T-helper 1 cell treated with Interleukin-12 subunit alpha and Interleukin-12 subunit beta and Interleukin-4 antibody, amounts not matched to agents 30 μg/mL and 1 μg/mL, for 36 hours (primary cell): ENCODE results near the gene DRC1.

Source experiments
- H3K27ac Mint-ChIP-seq: one replicate; pipeline ENCODE4 v1.8.0; 2021; ENCODE audit warnings: mild to moderate bottlenecking, mixed read lengths
- H3K27me3 Mint-ChIP-seq: one replicate; pipeline ENCODE4 v1.8.0; 2021; ENCODE audit warnings: low read depth, mixed read lengths
- H3K36me3 Mint-ChIP-seq: one replicate; pipeline ENCODE4 v1.8.0; 2021; ENCODE audit warnings: low read depth, mixed read lengths
- H3K4me1 Mint-ChIP-seq: one replicate; pipeline ENCODE4 v1.8.0; 2021; ENCODE audit warnings: low read depth, mixed read lengths
- H3K4me3 Mint-ChIP-seq: one replicate; pipeline ENCODE4 v1.8.0; 2021; ENCODE audit warnings: mild to moderate bottlenecking, moderate library complexity, mixed read lengths
- H3K9me3 Mint-ChIP-seq: one replicate; pipeline ENCODE4 v1.8.0; 2021; ENCODE audit warnings: mixed read lengths

Gene DRC1

DNA sequence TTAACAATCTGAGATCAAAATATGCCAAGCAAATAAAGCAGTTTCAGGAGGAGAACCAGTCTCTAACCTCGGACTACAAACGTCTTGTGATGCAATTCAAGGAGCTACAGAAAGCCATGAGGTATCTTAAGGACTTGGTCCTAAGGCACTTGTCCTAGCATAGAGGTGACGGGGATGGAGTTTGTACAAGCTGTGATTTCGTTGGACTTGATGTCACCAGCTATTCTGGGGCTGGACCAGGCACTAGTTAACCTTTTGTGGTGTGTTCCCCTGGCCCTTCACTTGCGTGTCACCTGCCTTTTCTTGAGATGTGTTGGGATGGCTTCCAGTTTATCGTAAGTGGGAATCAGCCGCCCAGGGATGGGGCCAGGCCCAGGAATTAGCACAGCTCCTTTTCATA lies 42.5 kb downstream of the DRC1 start:
- Mint-ChIP-seq H3K27ac (no peak overlapping the region), H3K4me3 (no peak overlapping the region), H3K27me3 (peaks cover 9% of the 10 kb centered on the region), H3K9me3 (no peaks in the 10 kb centered on the region), H3K4me1 (no peaks in the 10 kb centered on the region), H3K36me3 (no peaks in the 10 kb centered on the region)

DNA sequence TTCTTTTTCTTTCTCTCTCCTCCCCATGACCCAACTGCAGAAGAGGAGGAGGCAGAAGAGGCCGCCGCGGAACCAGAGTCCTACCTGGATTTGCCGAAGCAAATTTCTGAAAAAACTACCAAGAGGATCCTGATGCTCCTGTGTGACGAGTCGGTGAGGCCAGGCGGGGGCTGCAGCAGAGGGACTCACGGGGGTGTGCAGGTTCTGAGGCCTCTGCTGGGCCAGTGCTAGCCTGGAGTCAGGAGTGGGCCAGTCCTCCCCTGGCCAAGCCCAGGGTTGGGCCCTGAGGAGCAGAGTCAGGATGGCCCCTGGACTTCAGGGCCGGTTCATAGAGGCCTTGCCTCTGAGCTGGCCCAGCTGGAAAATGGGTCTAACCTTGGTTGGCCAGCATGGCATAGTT lies 46.9 kb downstream of the DRC1 start:
- Mint-ChIP-seq H3K27ac (no peak overlapping the region), H3K36me3 (no peaks in the 10 kb centered on the region)

DNA sequence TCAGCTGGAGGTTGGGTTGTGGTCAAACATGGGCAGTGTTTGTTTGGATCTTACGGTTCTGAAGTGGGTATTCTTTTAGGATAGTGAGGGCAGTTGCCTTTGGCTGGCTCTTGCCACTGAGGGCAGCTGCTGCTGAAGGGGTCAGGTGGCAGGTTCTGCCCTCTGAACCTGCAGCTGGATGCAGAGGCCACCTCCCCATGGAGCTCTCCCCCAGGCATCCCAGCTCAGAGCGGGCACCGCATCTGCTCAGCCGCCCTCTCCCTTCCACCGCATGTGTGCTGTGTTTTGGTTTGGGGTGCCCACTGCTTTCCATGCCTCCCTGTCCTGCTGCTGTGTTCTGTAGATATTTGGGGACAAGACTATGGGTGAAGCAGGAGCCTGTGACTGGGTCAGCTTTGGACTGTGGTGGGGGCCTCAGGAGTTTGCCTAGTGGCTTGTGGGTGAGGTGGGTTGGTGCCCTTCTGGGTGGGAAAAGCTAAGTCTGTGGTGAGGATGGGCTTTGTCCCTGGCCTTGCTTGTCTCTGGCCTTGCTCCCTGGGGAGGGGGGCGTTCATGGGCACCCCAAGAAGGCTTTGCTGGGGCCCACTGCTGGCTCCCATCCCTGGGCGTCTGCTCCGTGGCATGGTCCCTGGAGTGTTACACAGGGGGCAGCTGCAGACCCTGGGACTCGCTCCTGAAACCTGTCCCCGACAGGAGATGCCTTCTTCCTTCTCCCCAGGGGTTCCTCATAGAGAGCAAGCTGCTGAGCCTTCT lies 47.7 kb downstream of the DRC1 start:
- H3K27ac Mint-ChIP-seq, result no peak overlapping the region
- H3K4me1 Mint-ChIP-seq, result no peaks in the 10 kb centered on the region
- H3K36me3 Mint-ChIP-seq, result no peaks in the 10 kb centered on the region
- H3K9me3 Mint-ChIP-seq, result no peaks in the 10 kb centered on the region
- no peak overlapping the region for H3K4me3 Mint-ChIP-seq
- peaks cover 4% of the 10 kb centered on the region for H3K27me3 Mint-ChIP-seq

More for the DNA sequence above, 46.9 kb downstream of the DRC1 start:
- no peaks in the 10 kb centered on the region for H3K4me1 Mint-ChIP-seq
- no peak overlapping the region for H3K4me3 Mint-ChIP-seq
- H3K27me3 Mint-ChIP-seq, result peaks cover 4% of the 10 kb centered on the region
- no peaks in the 10 kb centered on the region for H3K9me3 Mint-ChIP-seq

DNA sequence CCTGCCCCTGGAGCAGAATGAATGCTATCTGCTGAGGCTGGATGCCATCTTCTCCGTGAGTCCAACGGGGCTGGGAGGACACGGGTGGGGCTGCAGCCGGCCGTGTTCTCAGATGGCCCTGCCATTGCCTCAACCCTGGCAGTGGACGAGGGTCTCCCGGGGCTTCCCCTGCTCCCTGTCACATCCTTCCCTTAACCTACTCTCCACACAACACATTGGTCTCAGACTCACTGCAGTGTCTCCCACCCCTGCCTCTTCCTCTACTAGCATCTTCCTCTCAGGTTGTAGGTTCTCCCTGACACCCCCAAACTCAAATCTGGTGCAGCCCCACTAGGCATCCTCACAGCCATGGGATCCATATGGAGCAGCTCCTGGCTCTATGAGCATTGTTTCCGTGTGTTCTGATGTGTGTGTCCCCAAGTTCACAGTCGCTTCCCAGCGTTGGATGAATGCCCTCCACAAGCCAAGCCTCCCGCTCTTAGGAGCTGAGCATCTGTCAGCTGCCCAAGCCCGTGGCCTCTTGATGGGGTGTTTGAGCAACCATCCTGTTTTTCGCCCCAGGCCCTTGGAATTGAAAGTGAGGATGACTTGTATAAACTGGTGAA lies 48.4 kb downstream of the DRC1 start:
- Mint-ChIP-seq H3K4me1 (no peaks in the 10 kb centered on the region), H3K36me3 (no peaks in the 10 kb centered on the region), H3K27me3 (peaks cover 4% of the 10 kb centered on the region), H3K4me3 (no peak overlapping the region), H3K9me3 (no peaks in the 10 kb centered on the region), H3K27ac (no peak overlapping the region)

DNA sequence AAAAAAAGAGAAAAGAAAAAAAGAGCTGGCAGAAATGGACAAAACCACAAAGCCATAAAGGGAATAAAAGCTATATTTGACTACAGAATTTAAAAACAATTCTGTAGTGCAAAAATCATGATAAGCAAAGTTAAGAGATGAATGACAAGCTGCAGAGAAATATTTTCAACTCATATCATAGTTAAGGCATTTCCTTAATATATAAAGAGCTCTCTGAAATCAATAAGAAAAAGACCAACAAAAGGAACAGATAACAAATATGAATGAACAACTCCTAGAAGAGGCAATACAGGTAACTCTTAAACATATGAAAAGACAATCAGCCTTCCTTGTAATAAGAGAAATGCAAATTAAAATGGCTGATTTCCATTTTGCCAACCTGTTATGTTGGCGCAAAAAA lies 50.0 kb downstream of the DRC1 start:
- no peaks in the 10 kb centered on the region for H3K9me3 Mint-ChIP-seq
- H3K4me3 Mint-ChIP-seq, result no peak overlapping the region
- H3K36me3 Mint-ChIP-seq, result no peaks in the 10 kb centered on the region
- H3K27ac Mint-ChIP-seq, result no peak overlapping the region
- H3K27me3 Mint-ChIP-seq, result peaks cover 4% of the 10 kb centered on the region
- no peaks in the 10 kb centered on the region for H3K4me1 Mint-ChIP-seq

DNA sequence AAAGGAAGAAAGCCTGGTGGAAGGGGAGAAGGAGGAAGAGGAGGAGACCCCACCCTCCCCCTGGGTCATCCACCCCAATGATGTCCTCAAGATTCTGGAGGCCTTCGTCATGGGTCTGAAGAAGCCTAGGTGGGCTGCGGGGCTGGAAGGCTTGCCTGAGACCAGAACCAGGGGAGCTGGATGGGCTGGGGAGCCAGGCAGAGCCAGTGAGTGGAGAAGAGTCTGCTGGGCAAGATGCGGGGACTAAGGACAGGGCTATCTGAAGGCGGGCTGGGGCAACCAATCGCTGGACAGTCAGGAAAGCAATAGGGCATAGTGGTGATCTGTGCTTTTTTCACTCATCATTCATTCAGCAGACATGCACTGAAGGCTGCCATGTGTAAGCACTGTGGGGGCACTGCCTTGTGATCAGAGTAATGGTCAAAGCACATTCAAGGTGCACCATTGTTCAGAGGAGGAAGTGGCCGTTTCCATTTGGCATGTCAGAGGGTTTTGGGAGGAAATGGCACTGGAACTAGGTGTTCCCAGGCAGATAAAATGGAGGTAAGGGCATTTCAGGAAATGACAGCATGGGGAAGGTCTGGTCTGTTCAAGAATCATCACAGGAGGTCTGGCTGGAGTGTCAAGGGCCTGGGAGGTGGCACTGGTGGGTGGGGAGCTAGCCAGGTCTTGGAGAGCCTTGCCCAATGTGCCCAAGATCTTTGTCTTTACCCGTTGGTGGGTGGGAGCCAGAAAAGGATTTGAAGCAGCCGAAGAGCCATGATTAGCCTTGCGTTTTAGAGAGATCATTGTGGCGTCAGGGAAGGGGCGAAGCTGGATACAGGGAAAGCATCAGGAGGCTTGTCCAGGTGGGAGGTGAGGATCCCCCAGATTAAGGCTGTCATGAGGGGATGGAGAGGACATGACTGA lies 52.0 kb downstream of the DRC1 start:
- Mint-ChIP-seq H3K36me3 (no peaks in the 10 kb centered on the region), H3K27me3 (no peaks in the 10 kb centered on the region), H3K4me1 (no peaks in the 10 kb centered on the region), H3K4me3 (no peak overlapping the region), H3K9me3 (no peaks in the 10 kb centered on the region), H3K27ac (no peak overlapping the region)

DNA sequence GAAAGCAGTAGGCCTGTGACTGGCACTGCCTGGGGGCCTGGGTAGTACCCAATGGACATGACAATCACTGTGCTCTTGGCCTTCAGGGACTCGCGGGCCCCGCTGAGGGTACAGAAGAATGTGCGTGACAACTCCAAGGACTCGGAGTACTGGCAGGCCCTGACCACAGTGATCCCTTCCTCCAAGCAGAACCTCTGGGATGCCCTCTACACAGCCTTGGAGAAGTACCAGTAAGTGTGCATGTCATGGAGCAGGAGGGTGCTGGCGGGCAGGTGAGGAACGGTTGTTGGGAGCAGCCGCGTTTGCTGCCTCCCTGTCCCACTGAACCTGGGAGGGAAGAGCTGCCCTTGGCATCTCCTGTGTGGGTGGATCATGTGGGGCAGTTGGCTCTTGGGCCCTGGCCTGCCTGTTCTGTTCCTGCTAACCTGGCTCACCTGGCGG lies 52.9 kb downstream of the DRC1 start:
- H3K4me1 Mint-ChIP-seq, result no peaks in the 10 kb centered on the region
- no peak overlapping the region for H3K4me3 Mint-ChIP-seq
- H3K36me3 Mint-ChIP-seq, result no peaks in the 10 kb centered on the region
- no peaks in the 10 kb centered on the region for H3K9me3 Mint-ChIP-seq
- no peaks in the 10 kb centered on the region for H3K27me3 Mint-ChIP-seq
- H3K27ac Mint-ChIP-seq, result no peak overlapping the region

DNA sequence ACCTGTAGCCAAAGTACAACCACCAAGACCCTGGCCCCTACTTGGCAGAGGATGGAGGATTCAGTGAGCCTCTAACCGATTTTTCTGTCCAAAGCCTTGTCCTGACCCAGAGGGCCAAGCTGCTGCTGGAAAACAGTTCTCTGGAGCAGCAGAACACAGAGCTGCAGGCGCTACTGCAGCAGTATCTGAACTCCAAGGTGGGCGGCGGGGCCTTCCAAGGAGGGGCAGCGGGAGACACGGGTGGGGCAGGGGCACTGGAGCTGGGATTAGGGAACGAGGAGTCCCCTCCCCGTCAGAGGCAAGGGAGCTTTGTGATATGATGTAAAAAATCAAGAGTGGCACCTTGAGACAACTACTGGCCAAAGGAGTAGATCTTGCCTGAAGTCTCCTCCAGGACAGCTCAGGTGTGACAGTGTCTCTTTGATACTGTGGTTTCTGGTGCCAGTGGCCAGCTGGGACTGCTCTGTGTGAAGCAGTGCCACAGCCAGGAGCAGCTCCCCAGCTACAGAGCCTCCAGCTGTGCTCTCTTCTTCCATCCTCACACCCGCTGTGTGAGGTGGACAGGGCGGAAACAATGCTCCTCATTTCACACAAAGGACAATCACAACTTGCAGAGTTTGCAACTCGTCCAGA lies 53.4 kb downstream of the DRC1 start:
- no peak overlapping the region for H3K27ac Mint-ChIP-seq
- H3K36me3 Mint-ChIP-seq, result no peaks in the 10 kb centered on the region
- no peaks in the 10 kb centered on the region for H3K27me3 Mint-ChIP-seq
- no peaks in the 10 kb centered on the region for H3K4me1 Mint-ChIP-seq
- H3K4me3 Mint-ChIP-seq, result no peak overlapping the region
- no peaks in the 10 kb centered on the region for H3K9me3 Mint-ChIP-seq

DNA sequence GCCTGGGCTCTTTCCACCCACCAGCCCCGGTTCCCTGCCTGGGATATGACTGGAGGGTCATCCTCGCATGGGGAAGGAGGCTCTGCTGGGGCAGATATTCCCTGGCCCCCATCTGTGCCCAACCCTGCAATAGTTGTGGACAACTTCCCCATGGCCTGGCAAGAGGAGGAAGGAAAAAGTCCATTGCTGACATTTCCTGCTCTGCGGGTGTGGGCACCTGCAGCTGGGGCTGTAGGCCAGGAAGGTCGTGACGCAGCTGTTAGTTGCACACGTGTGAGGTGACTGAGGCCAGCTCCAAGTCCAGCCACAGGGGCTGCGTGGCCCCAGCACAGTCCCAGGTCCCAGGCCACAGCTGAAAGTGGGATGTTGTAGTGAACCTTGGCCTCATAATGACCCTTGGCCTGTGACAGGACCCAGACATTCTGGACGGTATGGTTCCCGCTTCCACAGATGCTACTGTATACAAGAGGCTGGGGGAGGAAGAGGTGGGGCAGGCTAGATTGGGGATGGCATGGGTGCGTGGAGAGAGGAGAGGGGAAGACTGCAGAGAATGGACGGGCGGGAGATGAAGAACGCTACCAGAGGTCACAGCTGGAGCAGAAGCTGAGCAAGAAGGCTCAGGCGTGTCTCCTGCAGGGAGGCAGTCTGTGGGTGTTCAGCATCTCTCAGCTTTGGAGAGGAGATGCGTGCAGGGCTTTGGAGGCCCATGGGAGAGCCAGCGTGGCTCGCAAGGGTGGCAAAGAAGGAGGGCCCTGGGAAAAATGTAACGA lies 54.1 kb downstream of the DRC1 start:
- H3K9me3 Mint-ChIP-seq, result no peaks in the 10 kb centered on the region
- H3K4me1 Mint-ChIP-seq, result no peaks in the 10 kb centered on the region
- no peak overlapping the region for H3K27ac Mint-ChIP-seq
- H3K36me3 Mint-ChIP-seq, result no peaks in the 10 kb centered on the region
- no peak overlapping the region for H3K4me3 Mint-ChIP-seq
- H3K27me3 Mint-ChIP-seq, result no peaks in the 10 kb centered on the region

DNA sequence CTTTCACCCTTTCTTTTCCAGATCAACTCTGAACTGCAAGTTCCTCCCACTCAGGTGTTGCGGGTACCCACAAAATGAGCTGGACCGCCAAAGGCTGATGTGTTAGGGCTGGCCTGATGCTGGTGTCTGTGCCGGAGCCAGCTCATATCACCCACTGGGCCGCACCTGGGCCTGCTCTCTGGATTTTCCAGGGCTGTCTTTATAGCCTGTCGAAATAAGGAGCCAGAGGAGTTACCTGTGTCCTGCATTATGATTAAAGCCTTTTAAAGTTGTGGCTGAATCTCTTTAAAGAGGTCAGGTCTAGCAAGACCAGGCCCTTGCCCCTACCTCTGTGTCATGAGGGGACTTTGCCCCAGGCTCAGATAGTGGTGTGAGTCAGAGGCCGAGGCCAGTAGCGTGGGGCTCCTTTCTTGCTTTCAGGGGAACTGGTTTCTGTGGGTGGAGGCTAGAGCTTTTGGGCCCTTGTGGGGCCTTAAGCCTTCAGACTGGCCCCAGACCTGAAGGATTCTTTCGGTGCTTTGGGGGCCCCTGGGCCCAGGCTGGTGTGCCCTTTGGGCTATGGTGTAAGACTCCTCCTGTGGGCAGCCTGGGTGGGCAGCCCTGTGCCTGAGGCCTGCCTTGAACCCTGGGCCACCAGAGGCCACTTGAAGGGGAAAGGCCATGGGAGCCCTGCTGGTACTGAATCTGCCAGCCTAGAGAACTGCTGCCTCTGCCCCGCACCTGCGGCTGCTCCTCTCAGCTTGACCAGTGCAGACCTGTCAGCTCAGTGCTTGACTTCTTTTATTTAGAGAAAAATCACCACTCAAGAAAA lies 54.9 kb downstream of the DRC1 start:
- Mint-ChIP-seq H3K4me3 (no peak overlapping the region), H3K4me1 (no peaks in the 10 kb centered on the region), H3K36me3 (no peaks in the 10 kb centered on the region), H3K27ac (no peak overlapping the region), H3K27me3 (no peaks in the 10 kb centered on the region), H3K9me3 (no peaks in the 10 kb centered on the region)

DNA sequence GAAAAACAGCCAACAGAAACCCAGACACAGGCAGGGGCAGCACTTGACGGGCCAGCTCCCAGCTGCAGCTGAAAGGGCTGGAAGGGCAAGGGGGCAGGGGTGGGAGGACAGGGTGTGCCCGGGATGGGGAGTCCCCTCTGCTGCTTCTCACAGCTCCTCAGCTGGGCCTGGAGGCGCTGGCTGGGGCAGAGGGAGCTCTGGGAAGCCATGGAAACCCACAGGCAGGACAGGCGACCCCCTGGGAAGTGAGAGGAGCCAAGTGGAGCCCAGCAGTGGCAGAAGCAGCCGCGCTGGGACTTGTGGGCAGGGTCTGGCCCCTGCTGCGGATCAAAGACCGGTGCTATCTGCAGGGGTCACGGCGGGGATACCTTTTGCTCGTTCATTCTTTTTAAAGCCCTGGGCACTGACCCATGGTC lies 55.5 kb downstream of the DRC1 start:
- no peaks in the 10 kb centered on the region for H3K9me3 Mint-ChIP-seq
- no peak overlapping the region for H3K4me3 Mint-ChIP-seq
- no peaks in the 10 kb centered on the region for H3K27me3 Mint-ChIP-seq
- no peaks in the 10 kb centered on the region for H3K36me3 Mint-ChIP-seq
- no peak overlapping the region for H3K27ac Mint-ChIP-seq
- no peaks in the 10 kb centered on the region for H3K4me1 Mint-ChIP-seq

DNA sequence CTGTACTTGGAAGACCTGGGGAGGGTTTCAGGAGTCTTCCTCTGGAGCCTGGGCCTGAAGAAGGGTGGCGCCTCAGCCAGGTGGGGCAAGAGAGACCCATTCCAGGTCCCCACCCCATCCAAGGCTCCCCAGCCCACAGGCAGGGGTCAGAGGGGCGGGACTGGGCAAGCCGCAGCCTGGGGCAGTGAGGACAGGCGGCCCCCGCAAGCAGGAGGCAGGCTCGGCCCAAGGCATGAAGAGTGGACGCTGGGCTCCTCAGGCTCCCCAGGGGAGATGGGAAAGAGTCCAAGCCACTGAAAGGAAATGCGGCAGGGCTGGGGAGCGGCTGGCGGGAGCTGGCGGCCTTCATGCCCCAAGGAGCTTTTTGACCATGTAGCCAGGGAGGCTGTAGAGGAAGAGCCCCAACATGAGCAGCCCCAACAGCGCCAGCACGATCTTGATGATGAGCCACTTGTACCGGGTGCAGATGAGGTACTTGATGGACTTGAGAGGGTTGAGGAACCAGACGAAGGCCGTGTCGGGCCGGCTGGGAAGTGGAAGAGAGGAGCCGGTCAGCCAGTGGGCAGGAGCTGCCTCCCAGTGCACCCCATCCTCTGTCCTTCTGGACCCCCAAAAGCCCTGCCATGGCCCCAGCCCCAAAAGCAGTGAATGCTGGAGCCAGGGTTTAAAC lies 56.1 kb downstream of the DRC1 start:
- no peaks in the 10 kb centered on the region for H3K36me3 Mint-ChIP-seq
- no peaks in the 10 kb centered on the region for H3K4me1 Mint-ChIP-seq
- no peaks in the 10 kb centered on the region for H3K27me3 Mint-ChIP-seq
- no peaks in the 10 kb centered on the region for H3K9me3 Mint-ChIP-seq
- no peak overlapping the region for H3K27ac Mint-ChIP-seq
- H3K4me3 Mint-ChIP-seq, result no peak overlapping the region
